ENCODE data around the gene TPCN2.

The TPCN2 gene

DNA sequence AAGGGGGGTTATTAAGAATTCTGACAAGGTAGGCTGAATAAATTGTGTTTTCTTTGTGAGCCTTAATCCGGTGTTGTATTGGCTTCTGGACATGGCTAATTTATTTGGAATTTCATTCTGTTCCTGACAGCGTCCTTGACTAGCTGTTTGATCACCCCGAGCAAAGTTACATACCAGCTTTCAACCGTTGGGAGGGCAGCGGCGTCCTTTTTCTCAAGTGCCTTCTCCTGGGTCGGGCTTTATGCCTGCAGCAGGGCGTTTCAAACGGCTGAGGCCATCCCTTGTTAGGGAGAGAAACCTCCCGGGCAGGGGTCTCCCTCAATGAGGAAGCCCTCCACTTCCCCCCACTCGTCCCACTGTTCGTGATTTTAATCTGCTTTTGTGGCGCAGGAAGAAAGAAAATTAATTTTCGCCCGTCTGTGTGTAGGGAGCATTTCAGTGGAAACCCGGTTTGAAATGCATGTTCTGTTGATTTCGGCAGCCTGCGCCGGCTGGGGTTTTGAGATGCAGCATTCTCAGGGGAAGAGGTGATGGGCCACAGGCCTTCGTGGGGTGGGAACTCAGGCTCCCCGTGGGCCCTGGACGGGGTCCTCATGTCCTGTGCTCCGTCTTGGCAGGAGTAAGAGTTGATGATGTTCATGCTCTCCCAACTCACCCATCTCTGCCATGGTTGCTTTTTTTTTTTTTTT, 104.1 kb downstream of the TPCN2 start:
- DNase-seq (ENCODE audit: low read depth) = no peak
- TF ChIP-seq CTCF (IDR thresholded peaks at IDR 0.05; ENCODE audit: control insufficient read depth, insufficient read depth, low read depth, low read length, missing control alignments) = no peak
- H3K4me3 ChIP-seq (ENCODE audit: control insufficient read depth, low read depth, low read length) = no peak overlapping the region

GRCh38 chr11:69153661-69154060, 104.9 kb downstream of the TPCN2 start:
- TF ChIP-seq CTCF (IDR thresholded peaks at IDR 0.05; ENCODE audit: control insufficient read depth, insufficient read depth, low read depth, low read length, missing control alignments) = no peak
- DNase-seq (ENCODE audit: low read depth) = no peak

GRCh38 chr11:69154211-69154913, 105.6 kb downstream of the TPCN2 start:
- no peak for TF ChIP-seq CTCF (IDR thresholded peaks at IDR 0.05; ENCODE audit: control insufficient read depth, insufficient read depth, low read depth, low read length, missing control alignments)
- no peak overlapping the region for H3K4me3 ChIP-seq (ENCODE audit: control insufficient read depth, low read depth, low read length)
- DNase-seq (ENCODE audit: low read depth) = no peak

More at GRCh38 chr11:69153661-69154060, 104.9 kb downstream of the TPCN2 start:
- no peak overlapping the region for H3K4me3 ChIP-seq (ENCODE audit: control insufficient read depth, low read depth, low read length)

GRCh38 chr11:69154938-69155301, 106.2 kb downstream of the TPCN2 start:
- DNase-seq (ENCODE audit: low read depth) = no peak
- TF ChIP-seq CTCF (IDR thresholded peaks at IDR 0.05; ENCODE audit: control insufficient read depth, insufficient read depth, low read depth, low read length, missing control alignments) = no peak

DNA sequence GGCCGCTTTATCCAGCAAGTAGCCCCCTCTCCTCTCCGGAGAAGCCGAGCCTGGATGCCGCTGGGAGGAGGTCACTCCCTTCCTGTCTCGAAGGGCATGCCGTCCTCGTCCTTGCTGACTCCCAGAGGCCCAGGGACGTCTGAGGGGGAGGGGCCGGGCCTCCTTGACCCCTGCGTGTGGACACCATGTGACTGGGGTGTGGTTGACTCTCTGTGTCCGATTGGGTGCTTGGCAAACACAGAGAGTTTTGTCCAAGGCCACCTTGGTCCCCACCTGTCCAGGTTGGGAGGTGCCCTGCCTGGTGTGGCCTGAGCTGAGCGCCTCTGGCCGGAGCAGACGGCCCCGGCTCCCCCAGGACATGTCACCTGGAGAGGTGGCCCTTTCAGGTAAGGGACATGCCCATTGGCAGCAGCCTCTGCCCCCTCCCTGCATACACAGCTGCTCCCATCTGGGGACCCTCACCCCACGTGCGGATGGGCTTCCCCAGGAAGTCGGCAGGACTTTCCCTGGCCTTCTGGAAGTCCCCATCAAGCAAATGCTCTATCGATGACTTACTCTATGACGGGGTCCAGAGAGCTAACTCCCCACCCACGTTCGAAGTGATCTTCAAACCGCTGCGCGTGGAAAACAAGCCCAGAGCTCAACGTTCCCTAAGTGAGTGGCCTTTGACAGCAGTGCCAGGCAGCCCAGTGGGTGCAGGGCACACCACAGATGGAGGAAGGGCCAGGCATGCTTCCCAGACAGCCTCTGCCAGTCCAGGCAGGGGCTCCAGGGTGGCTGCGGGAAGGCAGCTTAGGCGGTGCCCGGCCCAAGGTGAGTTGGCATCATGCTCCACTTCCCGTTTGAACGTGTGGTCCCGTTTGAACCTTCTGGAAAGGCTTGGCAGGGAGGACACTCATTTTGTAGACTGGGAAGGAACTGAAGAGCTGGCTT, 106.8 kb downstream of the TPCN2 start, which contains the start of gene SMIM38:
SMIM38 (plus strand) TSS at position 634 of the 933 bp plus-strand sequence. CDS start 1,912 bp downstream, outside the sequence.
- TF ChIP-seq CTCF (IDR thresholded peaks at IDR 0.05; ENCODE audit: control insufficient read depth, insufficient read depth, low read depth, low read length, missing control alignments) = no peak
- no peak for DNase-seq (ENCODE audit: low read depth)
- H3K4me3 ChIP-seq (ENCODE audit: control insufficient read depth, low read depth, low read length) = no peak within 1 kb of the TSS

More at GRCh38 chr11:69154938-69155301, 106.2 kb downstream of the TPCN2 start:
- no peak overlapping the region for H3K4me3 ChIP-seq (ENCODE audit: control insufficient read depth, low read depth, low read length)

DNA sequence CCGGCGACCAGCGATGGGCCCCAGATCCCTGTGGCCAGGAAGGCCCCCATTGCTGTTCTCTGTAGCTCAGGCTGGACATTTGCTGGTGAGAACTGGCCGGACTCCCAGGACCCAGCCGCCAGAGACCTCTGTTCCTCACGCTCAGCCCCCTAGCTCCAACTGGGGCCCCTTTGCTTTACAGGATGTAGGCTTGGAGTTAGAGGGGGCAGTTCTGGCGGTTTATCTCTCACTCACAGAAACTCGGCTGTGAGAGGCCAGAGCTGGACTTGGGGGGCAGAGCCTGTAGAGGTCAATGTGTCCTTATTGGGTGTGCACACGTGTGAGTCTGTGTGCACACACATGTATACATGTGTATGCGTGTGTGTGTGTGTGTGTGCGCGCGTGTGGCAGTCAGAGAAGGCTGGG, 107.5 kb downstream of the TPCN2 start:
- TF ChIP-seq CTCF (IDR thresholded peaks at IDR 0.05; ENCODE audit: control insufficient read depth, insufficient read depth, low read depth, low read length, missing control alignments) = no peak
- H3K4me3 ChIP-seq (ENCODE audit: control insufficient read depth, low read depth, low read length) = no peak overlapping the region
- no peak for DNase-seq (ENCODE audit: low read depth)
